Astrocyte of the hippocampus (primary cell): ENCODE results near the gene GRM7.

Source experiments
- DNase-seq: peaks from one replicate; pipeline ENCODE4 v3.0.0; 2011; ENCODE audit warnings: low read depth, low spot score

Gene GRM7

DNA sequence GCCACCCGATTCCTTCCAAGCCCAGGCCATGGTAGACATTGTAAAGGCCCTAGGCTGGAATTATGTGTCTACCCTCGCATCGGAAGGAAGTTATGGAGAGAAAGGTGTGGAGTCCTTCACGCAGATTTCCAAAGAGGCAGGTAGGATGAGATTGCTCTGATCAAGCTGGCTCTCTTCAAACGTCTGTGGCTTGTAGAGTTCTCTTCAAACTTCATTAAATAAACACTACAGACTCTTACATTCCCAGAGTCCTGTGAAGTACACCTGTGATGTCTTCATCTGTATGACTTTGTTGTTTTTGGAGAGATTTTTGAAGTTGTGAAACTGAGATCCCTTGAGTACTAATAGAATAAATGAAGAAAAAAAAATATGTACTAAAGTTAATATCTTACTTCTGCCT lies 285.6 kb downstream of the GRM7 start:
- DNase-seq = no peak

GRCh38 chr3:7158516-7158915 lies 297.6 kb downstream of the GRM7 start:
- DNase-seq = no peak

DNA sequence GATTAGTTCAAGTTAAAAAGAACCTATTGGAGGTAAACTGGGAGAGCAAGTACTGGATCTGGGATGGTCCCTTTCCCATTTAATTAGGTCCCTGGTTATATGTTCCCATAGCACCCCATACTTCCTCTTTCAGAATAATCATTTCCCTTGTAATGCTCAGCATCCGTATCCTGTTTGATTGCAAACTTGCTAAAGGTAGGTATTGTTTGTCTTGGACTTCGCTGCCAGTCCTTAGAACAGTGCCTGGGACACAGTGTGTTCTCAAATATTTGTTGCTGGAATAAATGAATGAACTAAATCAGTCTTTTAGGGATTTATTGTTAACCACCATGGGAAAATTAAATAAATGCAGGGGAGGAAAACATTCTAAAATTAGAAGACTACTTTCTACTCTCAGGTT lies 299.8 kb downstream of the GRM7 start:
- no peak for DNase-seq

DNA sequence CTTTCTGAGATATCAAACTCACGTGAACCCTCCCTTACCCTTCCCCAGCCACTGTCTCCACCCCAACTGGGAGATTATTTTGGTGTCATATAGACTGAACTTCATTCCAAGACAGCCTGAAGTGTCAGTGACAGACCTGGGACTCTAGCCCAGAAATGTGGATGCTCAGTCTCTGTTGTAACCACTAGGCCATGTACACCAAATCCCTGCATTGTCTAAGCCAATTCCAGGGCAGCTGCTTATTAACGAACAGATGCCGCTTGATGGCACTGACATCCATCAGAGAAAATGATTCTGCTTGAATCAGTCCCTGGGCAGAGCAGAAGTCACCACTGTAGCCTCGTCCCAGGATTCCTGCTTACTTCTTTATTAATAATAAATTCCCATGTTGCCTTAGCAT lies 305.5 kb downstream of the GRM7 start:
- DNase-seq = peak; percentile 6

- no peak for DNase-seq
Measured at GRCh38 chr3:7171493-7171892, 310.6 kb downstream of the GRM7 start.

GRCh38 chr3:7172996-7173395 lies 312.1 kb downstream of the GRM7 start:
- DNase-seq = peak; percentile 3

GRCh38 chr3:7188551-7188950 lies 327.6 kb downstream of the GRM7 start:
- DNase-seq = peak; percentile 23

- DNase-seq = peak; percentile 72
Measured at GRCh38 chr3:7190095-7190494, 329.2 kb downstream of the GRM7 start.

GRCh38 chr3:7193269-7193668 lies 332.4 kb downstream of the GRM7 start:
- DNase-seq = no peak

DNA sequence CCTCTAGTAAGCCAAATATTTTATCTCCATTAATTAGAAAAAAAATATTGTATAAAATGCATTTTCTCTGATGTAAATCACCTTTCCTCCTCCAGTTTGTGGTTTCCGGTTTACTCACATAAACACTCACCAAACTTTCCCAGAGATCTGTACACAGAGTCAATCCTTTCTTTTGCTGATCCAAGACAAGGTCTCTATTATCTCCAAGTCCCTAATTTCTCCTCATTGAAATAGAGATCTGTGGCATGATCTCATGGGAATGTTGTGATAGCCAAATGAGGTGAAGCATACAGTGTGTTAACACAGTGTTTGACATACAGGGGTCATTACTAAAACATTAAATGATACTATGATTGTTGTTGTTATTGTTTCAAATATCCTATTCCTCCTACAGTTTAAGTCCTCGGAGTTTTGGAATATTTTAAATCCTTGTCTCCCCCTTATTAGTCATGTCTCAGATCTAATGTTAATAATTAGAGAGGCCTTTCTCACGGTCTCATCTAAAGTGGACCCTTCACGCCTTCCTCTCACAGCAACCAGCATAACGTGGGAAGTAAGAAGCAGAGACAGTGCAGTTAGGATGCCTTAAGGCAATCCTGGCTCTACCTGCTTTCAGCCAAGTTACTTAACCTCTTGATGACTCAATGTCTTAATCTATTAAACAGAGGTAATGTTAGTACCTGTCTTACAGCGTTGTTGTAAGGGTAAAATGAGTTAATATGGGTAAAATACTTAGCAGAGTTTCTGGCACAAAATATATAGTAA lies 333.3 kb downstream of the GRM7 start:
- DNase-seq = no peak

- DNase-seq = no peak
Measured at GRCh38 chr3:7195934-7196333, 335.0 kb downstream of the GRM7 start.

GRCh38 chr3:7201784-7202183 lies 340.9 kb downstream of the GRM7 start:
- no peak for DNase-seq

- DNase-seq = peak; percentile 50
Measured at GRCh38 chr3:7203969-7204847, 343.3 kb downstream of the GRM7 start.

GRCh38 chr3:7204848-7205156 lies 343.9 kb downstream of the GRM7 start:
- DNase-seq = no peak

GRCh38 chr3:7205535-7205934 lies 344.6 kb downstream of the GRM7 start:
- DNase-seq = peak; percentile 64

GRCh38 chr3:7205962-7206361 lies 345.0 kb downstream of the GRM7 start:
- DNase-seq = peak; percentile 46

DNA sequence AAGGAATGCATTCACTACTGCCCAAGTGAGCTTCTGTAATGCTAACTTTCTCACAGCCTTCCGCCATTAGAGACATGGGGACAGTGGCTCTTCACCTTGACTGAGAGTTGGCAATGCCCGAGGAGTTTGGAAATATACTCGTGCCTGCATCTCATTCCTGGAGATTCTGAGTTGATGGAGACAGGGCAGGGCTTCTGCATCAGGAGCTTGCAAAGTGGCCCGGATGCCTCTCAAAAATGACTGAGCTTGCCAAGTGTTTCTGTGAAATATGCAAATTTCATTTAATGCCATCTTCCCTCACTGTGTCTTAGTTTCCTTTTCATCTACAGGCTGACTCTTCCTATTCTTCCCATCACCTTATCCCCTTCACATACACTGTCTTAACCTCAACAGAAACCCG lies 346.2 kb downstream of the GRM7 start:
- no peak for DNase-seq

DNA sequence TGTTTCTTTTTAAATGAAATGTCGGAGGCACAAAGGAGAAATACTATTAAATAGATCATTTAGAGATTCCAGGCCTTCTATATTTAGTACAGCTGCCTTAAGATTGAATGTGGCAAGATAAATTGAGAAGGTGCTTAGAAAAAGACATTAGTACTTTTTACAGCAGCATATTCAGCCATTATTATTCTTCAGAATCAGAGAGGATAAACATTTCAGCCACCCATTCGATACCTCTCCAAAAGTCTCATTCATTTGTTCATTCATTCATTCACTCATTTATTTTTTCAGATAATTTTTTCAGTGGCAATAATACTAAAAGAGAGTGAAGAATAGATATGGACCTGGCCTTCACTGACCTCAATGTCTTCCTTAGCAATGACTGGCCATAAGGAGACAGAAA lies 347.0 kb downstream of the GRM7 start:
- no peak for DNase-seq

DNA sequence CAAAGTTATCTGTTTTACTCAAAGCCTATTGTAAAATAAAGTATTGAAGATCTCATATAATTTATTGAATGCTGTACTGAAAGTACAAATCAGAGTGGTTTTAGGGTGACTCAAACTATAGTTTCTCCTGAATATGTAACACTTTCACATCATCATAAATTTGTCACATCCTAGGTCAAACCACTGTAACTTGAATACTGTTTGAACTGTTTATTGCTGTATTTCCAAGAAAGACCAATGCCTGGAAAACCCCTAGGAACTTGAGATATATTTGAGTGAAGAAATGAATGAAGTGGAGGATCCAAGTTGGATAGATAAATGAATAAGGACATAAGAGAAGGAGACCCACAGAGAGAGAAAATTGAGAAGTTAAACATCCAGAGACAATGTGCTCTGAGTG lies 348.2 kb downstream of the GRM7 start:
- no peak for DNase-seq

- DNase-seq = no peak
Measured at GRCh38 chr3:7211740-7212139, 350.8 kb downstream of the GRM7 start.

DNA sequence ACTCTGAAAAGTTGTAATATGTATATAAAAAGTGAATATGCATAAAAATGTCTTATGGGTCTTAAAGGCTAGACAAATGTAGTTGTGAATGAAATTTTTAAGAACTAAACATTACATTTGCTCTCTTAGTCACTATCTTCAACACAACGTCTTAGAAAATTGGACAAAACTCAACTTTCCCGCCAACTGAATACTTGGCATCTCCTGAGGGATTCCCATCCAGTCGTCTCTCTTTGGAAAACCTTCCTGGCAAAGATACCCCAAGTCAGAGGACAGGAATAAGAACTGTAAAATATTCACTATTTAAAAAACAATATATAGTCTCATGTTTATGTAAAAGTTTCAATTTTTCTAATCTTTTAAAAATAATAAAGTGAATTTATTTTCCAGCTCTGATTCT lies 354.8 kb downstream of the GRM7 start:
- DNase-seq = no peak

DNA sequence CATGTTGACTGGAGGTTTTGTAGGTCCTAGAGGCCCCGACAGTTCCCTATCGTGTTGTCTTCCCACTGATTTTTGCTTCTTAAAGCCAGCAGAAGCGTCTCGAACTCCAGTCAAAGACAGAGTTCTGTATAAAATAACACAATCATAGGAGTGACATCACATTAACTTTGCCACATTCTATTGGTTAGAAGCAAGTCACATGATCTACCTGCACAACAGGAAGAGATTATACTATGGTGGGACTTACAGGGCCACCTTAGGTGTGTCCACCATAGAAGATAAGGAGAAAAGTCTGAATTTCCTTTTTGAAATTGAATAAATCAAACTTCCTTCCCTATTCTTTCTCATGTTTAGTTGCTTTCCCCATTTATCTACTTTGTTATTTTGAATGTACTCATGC lies 365.5 kb downstream of the GRM7 start:
- no peak for DNase-seq
